ENCODE results near the gene OR5F1. TPM values are rescaled to one million over a fixed set of nuclear protein-coding genes. Genes with fewer than 3 reads are reported as not detected.

OR5F1 gene
- not detected for polyA plus RNA-seq (ENCODE audit: insufficient read length in 10 of 10)
- long read RNA-seq, donor 1 = 0 reads
- long read RNA-seq, donor 2 = 0 reads
- long read RNA-seq, donor 3 = 0 reads
- long read RNA-seq, donor 4 = 0 reads
- long read RNA-seq, donor 5 = 0 reads
- long read RNA-seq, donor 6 = 0 reads
- long read RNA-seq, donor 7 = 0 reads
- long read RNA-seq, donor 8 = 0 reads
- long read RNA-seq, donor 9 = 0 reads

GRCh38 chr11:55994525-55994924 lies at the start of gene OR5F1:
OR5F1 (minus strand) TSS chr11:55994625; CDS start chr11:55994625, 0 bp downstream.
- no peak for DNase-seq

GRCh38 chr11:56027354-56027753 lies 32.9 kb upstream of the OR5F1 start, which contains the start of gene OR5AS1:
OR5AS1 (plus strand) TSS chr11:56027654; CDS start chr11:56030419, 2,765 bp downstream.
- no peak for DNase-seq

- no peak for DNase-seq
These were observed 19.4 kb upstream of the OR5F1 start for GRCh38 chr11:56013805-56014204.

- no peak for DNase-seq
These were observed 16.3 kb upstream of the OR5F1 start for GRCh38 chr11:56010716-56011115.

- no peak for DNase-seq
These were observed 23.5 kb downstream of the OR5F1 start for GRCh38 chr11:55970935-55971334.

GRCh38 chr11:55969845-55970244 lies 24.6 kb downstream of the OR5F1 start, which contains the start of gene OR10AG1:
OR10AG1 (minus strand) TSS chr11:55969945; CDS start chr11:55969907, 38 bp downstream.
- no peak for DNase-seq

GRCh38 chr11:55967914-55968313 lies 26.5 kb downstream of the OR5F1 start:
- DNase-seq = no peak

GRCh38 chr11:55966391-55966790 lies 28.0 kb downstream of the OR5F1 start:
- DNase-seq = no peak

- no peak for DNase-seq
These were observed 37.9 kb downstream of the OR5F1 start for GRCh38 chr11:55956521-55956920.

- peak in 1 of 3 donors; percentile 0 for DNase-seq
These were observed 45.1 kb downstream of the OR5F1 start for GRCh38 chr11:55949330-55949729.

Other genes with a start within 250 kb of the OR5F1 start
- not detected for gene OR5D13, start 221.2 kb downstream of the OR5F1 start, polyA plus RNA-seq (ENCODE audit: insufficient read length in 10 of 10)
- gene OR5D14, start 199.1 kb downstream of the OR5F1 start, polyA plus RNA-seq (ENCODE audit: insufficient read length in 10 of 10) = not detected
- not detected for gene OR5L1, start 183.3 kb downstream of the OR5F1 start, polyA plus RNA-seq (ENCODE audit: insufficient read length in 10 of 10)
- not detected for gene OR5D18, start 175.0 kb downstream of the OR5F1 start, polyA plus RNA-seq (ENCODE audit: insufficient read length in 10 of 10)
- gene OR5L2, start 167.4 kb downstream of the OR5F1 start, polyA plus RNA-seq (ENCODE audit: insufficient read length in 10 of 10) = not detected
- gene OR5D16, start 155.9 kb downstream of the OR5F1 start, polyA plus RNA-seq (ENCODE audit: insufficient read length in 10 of 10) = not detected
- not detected for gene TRIM51, start 111.3 kb downstream of the OR5F1 start, polyA plus RNA-seq (ENCODE audit: insufficient read length in 10 of 10)
- not detected for gene OR5W2, start 80.0 kb downstream of the OR5F1 start, polyA plus RNA-seq (ENCODE audit: insufficient read length in 10 of 10)
- gene OR5I1, start 58.2 kb downstream of the OR5F1 start, polyA plus RNA-seq (ENCODE audit: insufficient read length in 10 of 10) = not detected
- not detected for gene OR10AG1, start 24.7 kb downstream of the OR5F1 start, polyA plus RNA-seq (ENCODE audit: insufficient read length in 10 of 10)
- under 1 TPM in 5 of 10 donors, not detected in 5; 0.03 to 0.05 (median 0.03) TPM for gene OR5AS1, start 33.0 kb upstream of the OR5F1 start, polyA plus RNA-seq (ENCODE audit: insufficient read length in 10 of 10)
- not detected for gene OR8I2, start 98.7 kb upstream of the OR5F1 start, polyA plus RNA-seq (ENCODE audit: insufficient read length in 10 of 10)
- under 1 TPM in 3 of 10 donors, not detected in 7; 0.05 to 0.07 (median 0.05) TPM for gene OR8H2, start 109.1 kb upstream of the OR5F1 start, polyA plus RNA-seq (ENCODE audit: insufficient read length in 10 of 10)
- gene OR8H3, start 127.7 kb upstream of the OR5F1 start, polyA plus RNA-seq (ENCODE audit: insufficient read length in 10 of 10) = not detected
- not detected for gene OR8J3, start 145.6 kb upstream of the OR5F1 start, polyA plus RNA-seq (ENCODE audit: insufficient read length in 10 of 10)
- not detected for gene OR8K5, start 165.7 kb upstream of the OR5F1 start, polyA plus RNA-seq (ENCODE audit: insufficient read length in 10 of 10)
- not detected for gene OR5J2, start 182.0 kb upstream of the OR5F1 start, polyA plus RNA-seq (ENCODE audit: insufficient read length in 10 of 10)
- gene OR5T2, start 239.6 kb upstream of the OR5F1 start, polyA plus RNA-seq (ENCODE audit: insufficient read length in 10 of 10) = not detected